Liver (tissue), 2 donors: ENCODE measurements around the gene ZBTB25.

Experiments
- YY1 ChIP-seq: IDR thresholded peaks from 2 replicates; pipeline ENCODE4 v1.6.1; 2016; ENCODE audit warnings: antibody characterized with exemption, mild to moderate bottlenecking
- TF ChIP-seq, protein P1 (sequence below): IDR thresholded peaks from 2 replicates; pipeline ENCODE4 v1.6.1; 2016; ENCODE audit warnings: antibody characterized with exemption
- TF ChIP-seq, protein P2 (sequence below): fragments of 150-350 bp; IDR thresholded peaks from 2 replicates; pipeline ENCODE4 v1.5.1; 2017; ENCODE audit warnings: improper control_type of control experiment, low read depth, low read length; ENCODE audit not compliant: missing input control
- TF ChIP-seq, protein P3 (sequence below): IDR thresholded peaks from 2 replicates; pipeline ENCODE4 v1.6.1; 2016; ENCODE audit warnings: antibody characterized with exemption, mild to moderate bottlenecking
- TF ChIP-seq, protein P4 (sequence below): IDR thresholded peaks from 2 replicates; pipeline ENCODE4 v1.6.1; 2016; ENCODE audit warnings: antibody characterized with exemption
- donor health status: healthy.

DNA sequence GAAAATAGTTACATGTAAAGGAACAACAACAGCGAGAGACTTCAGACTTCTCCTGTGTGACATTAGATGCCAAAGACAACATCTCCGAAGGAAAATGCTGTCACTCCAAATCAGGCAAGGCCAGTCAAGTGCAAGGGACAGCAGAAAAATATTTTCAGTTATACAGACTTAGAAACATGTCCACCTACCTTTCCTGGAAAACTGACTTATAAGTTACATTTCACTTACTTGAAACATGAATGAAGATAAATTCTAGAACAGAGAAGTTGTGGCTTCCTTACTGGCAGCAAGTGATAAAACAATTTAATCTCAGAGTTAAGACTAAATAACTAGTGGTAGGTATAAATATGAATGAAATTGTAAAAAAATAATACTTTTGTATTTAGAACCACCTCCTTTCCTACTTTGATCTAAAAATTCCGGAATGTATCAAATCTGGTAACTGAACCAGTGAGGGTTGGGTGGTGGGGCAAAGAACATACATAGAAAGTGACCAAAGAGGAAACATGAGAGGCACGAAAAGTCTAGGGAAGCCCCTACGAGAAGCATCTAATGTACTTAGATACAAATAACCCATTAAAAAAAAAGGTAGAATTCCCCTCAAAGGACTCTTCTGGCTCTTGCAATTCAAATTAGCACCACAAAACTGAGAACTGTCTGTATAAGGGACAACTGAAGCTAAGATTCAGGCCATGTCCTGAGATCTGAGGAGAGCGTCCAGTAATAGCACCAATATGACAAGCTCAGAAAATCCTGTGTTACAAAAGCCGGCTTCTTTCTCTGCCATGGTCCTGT, 94.3 kb downstream of the ZBTB25 start:
- TF ChIP-seq, protein P1, sequence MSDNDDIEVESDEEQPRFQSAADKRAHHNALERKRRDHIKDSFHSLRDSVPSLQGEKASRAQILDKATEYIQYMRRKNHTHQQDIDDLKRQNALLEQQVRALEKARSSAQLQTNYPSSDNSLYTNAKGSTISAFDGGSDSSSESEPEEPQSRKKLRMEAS, result no peak
- TF ChIP-seq, protein P2, sequence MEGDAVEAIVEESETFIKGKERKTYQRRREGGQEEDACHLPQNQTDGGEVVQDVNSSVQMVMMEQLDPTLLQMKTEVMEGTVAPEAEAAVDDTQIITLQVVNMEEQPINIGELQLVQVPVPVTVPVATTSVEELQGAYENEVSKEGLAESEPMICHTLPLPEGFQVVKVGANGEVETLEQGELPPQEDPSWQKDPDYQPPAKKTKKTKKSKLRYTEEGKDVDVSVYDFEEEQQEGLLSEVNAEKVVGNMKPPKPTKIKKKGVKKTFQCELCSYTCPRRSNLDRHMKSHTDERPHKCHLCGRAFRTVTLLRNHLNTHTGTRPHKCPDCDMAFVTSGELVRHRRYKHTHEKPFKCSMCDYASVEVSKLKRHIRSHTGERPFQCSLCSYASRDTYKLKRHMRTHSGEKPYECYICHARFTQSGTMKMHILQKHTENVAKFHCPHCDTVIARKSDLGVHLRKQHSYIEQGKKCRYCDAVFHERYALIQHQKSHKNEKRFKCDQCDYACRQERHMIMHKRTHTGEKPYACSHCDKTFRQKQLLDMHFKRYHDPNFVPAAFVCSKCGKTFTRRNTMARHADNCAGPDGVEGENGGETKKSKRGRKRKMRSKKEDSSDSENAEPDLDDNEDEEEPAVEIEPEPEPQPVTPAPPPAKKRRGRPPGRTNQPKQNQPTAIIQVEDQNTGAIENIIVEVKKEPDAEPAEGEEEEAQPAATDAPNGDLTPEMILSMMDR, result no peak
- TF ChIP-seq, protein P3, sequence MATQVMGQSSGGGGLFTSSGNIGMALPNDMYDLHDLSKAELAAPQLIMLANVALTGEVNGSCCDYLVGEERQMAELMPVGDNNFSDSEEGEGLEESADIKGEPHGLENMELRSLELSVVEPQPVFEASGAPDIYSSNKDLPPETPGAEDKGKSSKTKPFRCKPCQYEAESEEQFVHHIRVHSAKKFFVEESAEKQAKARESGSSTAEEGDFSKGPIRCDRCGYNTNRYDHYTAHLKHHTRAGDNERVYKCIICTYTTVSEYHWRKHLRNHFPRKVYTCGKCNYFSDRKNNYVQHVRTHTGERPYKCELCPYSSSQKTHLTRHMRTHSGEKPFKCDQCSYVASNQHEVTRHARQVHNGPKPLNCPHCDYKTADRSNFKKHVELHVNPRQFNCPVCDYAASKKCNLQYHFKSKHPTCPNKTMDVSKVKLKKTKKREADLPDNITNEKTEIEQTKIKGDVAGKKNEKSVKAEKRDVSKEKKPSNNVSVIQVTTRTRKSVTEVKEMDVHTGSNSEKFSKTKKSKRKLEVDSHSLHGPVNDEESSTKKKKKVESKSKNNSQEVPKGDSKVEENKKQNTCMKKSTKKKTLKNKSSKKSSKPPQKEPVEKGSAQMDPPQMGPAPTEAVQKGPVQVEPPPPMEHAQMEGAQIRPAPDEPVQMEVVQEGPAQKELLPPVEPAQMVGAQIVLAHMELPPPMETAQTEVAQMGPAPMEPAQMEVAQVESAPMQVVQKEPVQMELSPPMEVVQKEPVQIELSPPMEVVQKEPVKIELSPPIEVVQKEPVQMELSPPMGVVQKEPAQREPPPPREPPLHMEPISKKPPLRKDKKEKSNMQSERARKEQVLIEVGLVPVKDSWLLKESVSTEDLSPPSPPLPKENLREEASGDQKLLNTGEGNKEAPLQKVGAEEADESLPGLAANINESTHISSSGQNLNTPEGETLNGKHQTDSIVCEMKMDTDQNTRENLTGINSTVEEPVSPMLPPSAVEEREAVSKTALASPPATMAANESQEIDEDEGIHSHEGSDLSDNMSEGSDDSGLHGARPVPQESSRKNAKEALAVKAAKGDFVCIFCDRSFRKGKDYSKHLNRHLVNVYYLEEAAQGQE, result no peak
- TF ChIP-seq YY1, result no peak
- TF ChIP-seq, protein P4, sequence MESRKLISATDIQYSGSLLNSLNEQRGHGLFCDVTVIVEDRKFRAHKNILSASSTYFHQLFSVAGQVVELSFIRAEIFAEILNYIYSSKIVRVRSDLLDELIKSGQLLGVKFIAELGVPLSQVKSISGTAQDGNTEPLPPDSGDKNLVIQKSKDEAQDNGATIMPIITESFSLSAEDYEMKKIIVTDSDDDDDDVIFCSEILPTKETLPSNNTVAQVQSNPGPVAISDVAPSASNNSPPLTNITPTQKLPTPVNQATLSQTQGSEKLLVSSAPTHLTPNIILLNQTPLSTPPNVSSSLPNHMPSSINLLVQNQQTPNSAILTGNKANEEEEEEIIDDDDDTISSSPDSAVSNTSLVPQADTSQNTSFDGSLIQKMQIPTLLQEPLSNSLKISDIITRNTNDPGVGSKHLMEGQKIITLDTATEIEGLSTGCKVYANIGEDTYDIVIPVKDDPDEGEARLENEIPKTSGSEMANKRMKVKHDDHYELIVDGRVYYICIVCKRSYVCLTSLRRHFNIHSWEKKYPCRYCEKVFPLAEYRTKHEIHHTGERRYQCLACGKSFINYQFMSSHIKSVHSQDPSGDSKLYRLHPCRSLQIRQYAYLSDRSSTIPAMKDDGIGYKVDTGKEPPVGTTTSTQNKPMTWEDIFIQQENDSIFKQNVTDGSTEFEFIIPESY, result no peak
